GM18511 (cell line): ENCODE data around the gene REEP3.
"Not testable (repeated sequence)": the region's sequence is repeated elsewhere in the genome, so short reads cannot be mapped to it uniquely, and the experiment has no call there.

Source experiments
- ATAC-seq: cut with Tn5 transposase; IDR thresholded peaks from one replicate; pipeline ENCODE4 v1.9.1; 2021; ENCODE audit warnings: mild to moderate bottlenecking, moderate library complexity; ENCODE audit not compliant: unreplicated experiment

Gene REEP3

GRCh38 chr10:63661347-63661746 is 140.1 kb downstream of the REEP3 start:
- ATAC-seq, result no peak

GRCh38 chr10:63664341-63664885 is 143.2 kb downstream of the REEP3 start:
- no peak for ATAC-seq

GRCh38 chr10:63665006-63665580 is 143.9 kb downstream of the REEP3 start:
- not testable (repeated sequence) for ATAC-seq

GRCh38 chr10:63665670-63666134 is 144.5 kb downstream of the REEP3 start:
- no peak for ATAC-seq

- peak; percentile 91 for ATAC-seq
These were observed 145.7 kb downstream of the REEP3 start for GRCh38 chr10:63666836-63667383.

- no peak for ATAC-seq
These were observed 146.6 kb downstream of the REEP3 start for GRCh38 chr10:63667596-63668480.

- no peak for ATAC-seq
These were observed 149.2 kb downstream of the REEP3 start for GRCh38 chr10:63670291-63670898.

- ATAC-seq, result no peak
These were observed 150.2 kb downstream of the REEP3 start for GRCh38 chr10:63671317-63671937.

GRCh38 chr10:63672491-63672890 is 151.3 kb downstream of the REEP3 start:
- ATAC-seq, result no peak

GRCh38 chr10:63673246-63673645 is 152.0 kb downstream of the REEP3 start:
- ATAC-seq, result no peak

GRCh38 chr10:63673846-63674245 is 152.6 kb downstream of the REEP3 start:
- ATAC-seq, result no peak
